Measurements from ENCODE around the gene SORCS1.

The SORCS1 gene

GRCh38 chr10:106631016-106631702, 533.3 kb downstream of the SORCS1 start:
- ChIA-PET CTCF (interaction anchor here (1.6 kb wide), 1 partner anchor 14 kb away, joined by 5 read pairs; no protein-coding TSS in a partner anchor), POLR2A (no interaction called here)
- no peak for TF ChIP-seq CTCF (IDR thresholded peaks at IDR 0.05; ENCODE audit: control extremely low read depth, extremely low read depth, low read depth, missing control alignments)
- DNase-seq (ENCODE audit: extremely low spot score): no peak

- POLR2A ChIA-PET: interaction anchor here (0.6 kb wide), 1 partner anchor 497 kb away, joined by 4 read pairs; no protein-coding TSS in a partner anchor
- no peak for TF ChIP-seq CTCF (IDR thresholded peaks at IDR 0.05; ENCODE audit: control extremely low read depth, extremely low read depth, low read depth, missing control alignments)
These were observed 538.1 kb downstream of the SORCS1 start for GRCh38 chr10:106626371-106626770.

GRCh38 chr10:106625751-106626150, 538.8 kb downstream of the SORCS1 start:
- no peak for DNase-seq (ENCODE audit: extremely low spot score)
- ChIA-PET CTCF (interaction anchor here (0.6 to 3.0 kb wide), 13 partner anchors 12 to 86 kb away, joined by 3 to 16 read pairs (median 4); no protein-coding TSS in a partner anchor), POLR2A (no interaction called here)
- no peak for TF ChIP-seq CTCF (IDR thresholded peaks at IDR 0.05; ENCODE audit: control extremely low read depth, extremely low read depth, low read depth, missing control alignments)

More at GRCh38 chr10:106626371-106626770, 538.1 kb downstream of the SORCS1 start:
- CTCF ChIA-PET: interaction anchor here (1.1 to 2.8 kb wide), 7 partner anchors 8 to 79 kb away, joined by 4 to 14 read pairs (median 6); no protein-coding TSS in a partner anchor
- DNase-seq (ENCODE audit: extremely low spot score): no peak

- CTCF ChIA-PET: interaction anchor here (0.7 to 3.2 kb wide), 6 partner anchors 8 to 92 kb away, joined by 3 to 22 read pairs (median 5); no protein-coding TSS in a partner anchor
- no peak for DNase-seq (ENCODE audit: extremely low spot score)
- TF ChIP-seq CTCF (IDR thresholded peaks at IDR 0.05; ENCODE audit: control extremely low read depth, extremely low read depth, low read depth, missing control alignments): no peak
- POLR2A ChIA-PET: no interaction called here
These were observed 545.2 kb downstream of the SORCS1 start for GRCh38 chr10:106619346-106619745.

GRCh38 chr10:106618646-106619045, 545.9 kb downstream of the SORCS1 start:
- DNase-seq (ENCODE audit: extremely low spot score): no peak
- ChIA-PET CTCF (interaction anchor here (1.7 to 2.4 kb wide), 2 partner anchors 9 to 93 kb away, joined by 4 to 11 read pairs; no protein-coding TSS in a partner anchor), POLR2A (no interaction called here)
- TF ChIP-seq CTCF (IDR thresholded peaks at IDR 0.05; ENCODE audit: control extremely low read depth, extremely low read depth, low read depth, missing control alignments): no peak

- no peak for TF ChIP-seq CTCF (IDR thresholded peaks at IDR 0.05; ENCODE audit: control extremely low read depth, extremely low read depth, low read depth, missing control alignments)
- DNase-seq (ENCODE audit: extremely low spot score): no peak
- POLR2A ChIA-PET: no interaction called here
- CTCF ChIA-PET: interaction anchor here (2.2 kb wide), 1 partner anchor 13 kb away, joined by 6 read pairs; no protein-coding TSS in a partner anchor
These were observed 549.4 kb downstream of the SORCS1 start for GRCh38 chr10:106615081-106615480.
